Measurements from ENCODE around the gene ZEB1.

GRCh38 chr10:31451766-31452165 lies 132.8 kb downstream of the ZEB1 start:
- TF ChIP-seq RNF2 (IDR thresholded peaks at IDR 0.05; ENCODE audit: borderline replicate concordance, low read depth, low read length, missing control alignments, poor library complexity, severe bottlenecking) (no peak), RAD21 (IDR thresholded peaks at IDR 0.05 in 1 of 2, conservative IDR thresholded peaks at IDR 0.05 in 1 of 2; ENCODE audit: low read depth in 2 of 2, low read length in 2 of 2) (no peak), POLR2AphosphoS5 (IDR thresholded peaks at IDR 0.05; ENCODE audit: low read depth, low read length) (no peak), CTCF (IDR thresholded peaks at IDR 0.05; ENCODE audit: control extremely low read depth in 1 of 3, insufficient read depth in 1 of 3, low read depth in 1 of 3, low read length in 3 of 3) (no peak), HDAC6 (IDR thresholded peaks at IDR 0.05; ENCODE audit: low read depth, low read length) (no peak), CBX5 (IDR thresholded peaks at IDR 0.05; ENCODE audit: low read depth, low read length) (no peak), CTBP2 (IDR thresholded peaks at IDR 0.05; ENCODE audit: borderline replicate concordance, insufficient read depth, insufficient read length, low read length) (no peak), EP300 (IDR thresholded peaks at IDR 0.05; ENCODE audit: borderline replicate concordance in 1 of 2, low read depth in 2 of 2, low read length in 2 of 2) (no peak), MAX (IDR thresholded peaks at IDR 0.05) (no peak), EZH2 (IDR thresholded peaks at IDR 0.05; ENCODE audit: low read depth, low read length, severe bottlenecking) (no peak), TAF1 (IDR thresholded peaks at IDR 0.05; ENCODE audit: low read depth, low read length) (no peak), CREB1 (IDR thresholded peaks at IDR 0.05) (no peak), SP1 (IDR thresholded peaks at IDR 0.05; ENCODE audit: low read depth, low read length) (no peak)
